ENCODE data around the gene RBP5. TPM values are rescaled to one million over a fixed set of nuclear protein-coding genes. Genes with fewer than 3 reads are reported as not detected.

The RBP5 gene
- polyA plus RNA-seq, 2 of the 4 experiments (the other 2 are of a cell fraction), result 0.25 TPM; not detected in 1

DNA sequence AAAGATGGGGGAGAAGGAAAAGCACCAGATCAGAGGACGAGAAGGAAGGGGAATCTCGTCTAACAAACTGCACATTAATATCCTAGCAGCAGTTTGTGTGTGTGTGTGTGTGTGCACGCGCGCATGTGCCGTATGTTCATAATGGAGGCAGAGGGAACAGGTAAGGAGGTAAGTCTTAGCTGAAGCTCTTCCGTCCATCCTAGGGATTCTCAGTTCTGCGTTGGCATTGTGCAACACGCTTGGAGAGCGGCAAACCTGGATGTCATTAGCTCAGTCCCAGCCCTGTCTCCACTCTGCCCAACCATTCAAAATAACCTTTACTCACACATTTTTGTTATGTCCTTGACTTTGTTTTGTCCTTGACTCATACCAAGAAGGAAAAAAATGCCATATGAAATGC is 34.8 kb downstream of the RBP5 start:
- DNase-seq (ENCODE audit: low read depth in 1 of 2, low spot score in 1 of 2) (no peak), ATAC-seq (no peak), FAIRE-seq (no peak)
- CTCF ChIA-PET, result interaction anchor here (0.5 to 13.4 kb wide), 9 partner anchors 15 to 129 kb away, joined by 3 to 197 read pairs (median 8); partner anchors contain the start of genes C1RL, C1S and CLSTN3
- POLR2A ChIA-PET, result interaction anchor here (0.8 to 3.6 kb wide), 5 partner anchors 14 to 150 kb away, joined by 3 to 19 read pairs (median 4); partner anchors contain the start of genes C12orf57, C1RL, C1S and RNU7-1
- H3K4me1 ChIP-seq, result peaks cover 20% of the 10 kb centered on the region; the same call in 2 of the 3 replicates
- no peak for TF ChIP-seq TFCP2L1 (CRISPR knock-in tag; IDR thresholded peaks at IDR 0.05)
- TF ChIP-seq CEBPB (IDR thresholded peaks at IDR 0.05), result peak; percentile 6 to 36; a peak in 2 of 4 replicates
- H3K4me2 ChIP-seq, result no peak overlapping the region
- WGBS (ENCODE audit: missing lambda C conversion rate), result 88% methylated on average over 10 of the region's 10 CpGs
- H3K9me3 ChIP-seq, result no peaks in the 10 kb centered on the region
- H3K4me3 ChIP-seq, result no peak overlapping the region
- H3K27ac ChIP-seq, result peak overlapping the region in 1 of 2 experiments; percentile 14; a peak in 1 of 6 replicates

DNA sequence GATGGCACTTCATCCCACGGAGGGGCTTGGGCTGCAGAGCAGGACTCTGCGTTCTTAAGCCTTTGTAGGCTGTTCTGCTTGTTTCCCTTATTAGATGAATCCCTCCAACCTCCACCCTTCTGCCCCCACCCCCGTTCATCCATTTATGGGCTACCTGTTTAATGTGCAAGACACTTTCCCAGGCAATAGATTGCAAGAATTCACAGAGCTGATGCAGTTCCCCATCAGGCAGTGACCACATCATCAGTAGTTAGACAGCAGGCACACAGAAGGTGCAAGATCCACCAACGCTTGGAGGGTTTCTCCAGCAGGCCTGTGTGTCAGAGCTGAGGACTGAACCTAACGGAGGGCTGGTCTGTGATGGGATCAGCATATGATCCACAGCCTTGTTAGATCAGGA is 35.2 kb downstream of the RBP5 start:
- ChIA-PET POLR2A (interaction anchor here (0.8 to 3.6 kb wide), 5 partner anchors 14 to 149 kb away, joined by 3 to 19 read pairs (median 4); partner anchors contain the start of genes C12orf57, C1RL, C1S and RNU7-1), CTCF (interaction anchor here (0.5 to 13.4 kb wide), 14 partner anchors 9 to 155 kb away, joined by 3 to 197 read pairs (median 6); partner anchors contain the start of genes C1RL, C1S and CLSTN3)
- Histone ChIP-seq H3K27ac (peak overlapping the region in 1 of 2 experiments; percentile 14; a peak in 1 of 6 replicates), H3K4me1 (peaks cover 20% of the 10 kb centered on the region; the same call in 2 of the 3 replicates), H3K9me3 (no peaks in the 10 kb centered on the region), H3K4me3 (no peak overlapping the region), H3K4me2 (no peak overlapping the region)
- DNase-seq (ENCODE audit: low read depth in 1 of 2, low spot score in 1 of 2) (no peak), ATAC-seq (no peak), FAIRE-seq (no peak)
- TF ChIP-seq RARB (CRISPR knock-in tag; IDR thresholded peaks at IDR 0.05) (no peak), GATA3 (IDR thresholded peaks at IDR 0.05; ENCODE audit: borderline replicate concordance) (no peak), SREBF2 (IDR thresholded peaks at IDR 0.05) (no peak), CBX2 (IDR thresholded peaks at IDR 0.05; ENCODE audit: borderline replicate concordance, low read depth) (no peak), CHD4 (IDR thresholded peaks at IDR 0.05; ENCODE audit: borderline replicate concordance) (no peak), HOXB5 (CRISPR knock-in tag; IDR thresholded peaks at IDR 0.05) (no peak), CBX8 (IDR thresholded peaks at IDR 0.05) (no peak), JUN (IDR thresholded peaks at IDR 0.05) (no peak), TFCP2L1 (CRISPR knock-in tag; IDR thresholded peaks at IDR 0.05) (no peak)
- TF ChIP-seq, protein P1, sequence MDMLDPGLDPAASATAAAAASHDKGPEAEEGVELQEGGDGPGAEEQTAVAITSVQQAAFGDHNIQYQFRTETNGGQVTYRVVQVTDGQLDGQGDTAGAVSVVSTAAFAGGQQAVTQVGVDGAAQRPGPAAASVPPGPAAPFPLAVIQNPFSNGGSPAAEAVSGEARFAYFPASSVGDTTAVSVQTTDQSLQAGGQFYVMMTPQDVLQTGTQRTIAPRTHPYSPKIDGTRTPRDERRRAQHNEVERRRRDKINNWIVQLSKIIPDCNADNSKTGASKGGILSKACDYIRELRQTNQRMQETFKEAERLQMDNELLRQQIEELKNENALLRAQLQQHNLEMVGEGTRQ (IDR thresholded peaks at IDR 0.05), result no peak
- 67% methylated on average over 5 of the region's 5 CpGs for WGBS (ENCODE audit: missing lambda C conversion rate)

DNA sequence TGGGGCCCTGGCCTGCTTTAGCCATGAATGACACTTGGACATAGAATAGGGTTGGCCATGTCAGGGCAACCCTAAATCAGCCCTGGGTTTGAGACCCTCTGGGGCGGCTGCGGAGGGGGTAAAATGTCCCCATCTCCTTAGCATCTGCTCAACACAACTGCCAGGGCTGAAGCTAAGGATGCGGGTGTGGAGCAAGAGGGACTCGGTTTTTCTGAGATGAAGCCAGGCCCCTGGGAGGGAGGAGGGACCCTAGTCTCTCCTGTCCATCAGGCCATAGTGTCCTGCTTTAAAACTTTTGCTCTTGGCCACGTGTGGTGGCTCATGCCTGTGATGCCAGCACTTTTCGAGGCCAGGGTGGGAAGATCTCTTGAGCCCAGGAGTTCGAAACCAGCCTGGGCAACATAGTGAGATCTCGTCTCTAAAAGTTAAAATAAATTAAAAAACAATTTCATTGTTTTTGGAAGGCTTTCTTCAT is 35.7 kb downstream of the RBP5 start:
- no peak for FAIRE-seq
- no peaks in the 10 kb centered on the region for H3K9me3 ChIP-seq
- peak; percentile 13 to 14; a peak in 4 of 6 replicates for ATAC-seq
- 77% methylated on average over 8 of the region's 8 CpGs for WGBS (ENCODE audit: missing lambda C conversion rate)
- H3K4me1 ChIP-seq, result peaks cover 20% of the 10 kb centered on the region; the same call in 2 of the 3 replicates
- POLR2A ChIA-PET, result interaction anchor here (1.0 to 3.6 kb wide), 2 partner anchors 22 to 32 kb away, joined by 3 to 19 read pairs; partner anchors contain the start of gene C1S
- CTCF ChIA-PET, result interaction anchor here (0.5 to 13.4 kb wide), 23 partner anchors 9 to 162 kb away, joined by 3 to 197 read pairs (median 4); partner anchors contain the start of genes C1RL and C1S
- H3K4me3 ChIP-seq, result no peak overlapping the region
- TF ChIP-seq MYC (IDR thresholded peaks at IDR 0.05; ENCODE audit: borderline replicate concordance, low read length), result no peak
- no peak for TF ChIP-seq CHD4 (IDR thresholded peaks at IDR 0.05; ENCODE audit: borderline replicate concordance)
- no peak for TF ChIP-seq HOXB13 (CRISPR knock-in tag; IDR thresholded peaks at IDR 0.05; ENCODE audit: low read depth)
- TF ChIP-seq PHF8 (IDR thresholded peaks at IDR 0.05; ENCODE audit: borderline replicate concordance, low read depth), result no peak
- TF ChIP-seq ZSCAN20 (CRISPR knock-in tag; IDR thresholded peaks at IDR 0.05), result no peak
- no peak for TF ChIP-seq ZNF302 (CRISPR knock-in tag; IDR thresholded peaks at IDR 0.05)
- no peak for TF ChIP-seq CHD2 (IDR thresholded peaks at IDR 0.05; ENCODE audit: low read length, partially characterized antibody)
- no peak for TF ChIP-seq FOSB (CRISPR knock-in tag; IDR thresholded peaks at IDR 0.05)
- TF ChIP-seq TFCP2L1 (CRISPR knock-in tag; IDR thresholded peaks at IDR 0.05), result no peak
- no peak for DNase-seq (ENCODE audit: low read depth in 1 of 2, low spot score in 1 of 2)
- H3K27ac ChIP-seq, result peak overlapping the region; percentile 85 to 91
- H3K4me2 ChIP-seq, result no peak overlapping the region; the same call in 2 of the 3 replicates

All from A549 (cell line).